OCI-LY1 (cell line): Measurements from ENCODE around the gene RNGTT.
"Not testable (repeated sequence)": the region's sequence is repeated elsewhere in the genome, so short reads cannot be mapped to it uniquely, and the experiment has no call there.

Source experiments
- H2AFZ ChIP-seq: fragments of 200-600 bp; sonication (generic), shearing (Covaris generic); 2 replicates; pipeline ENCODE4 v1.6.0; 2014; ENCODE audit warnings: antibody characterized with exemption, mild to moderate bottlenecking, low read length
- H3F3A ChIP-seq: fragments of 200-600 bp; sonication (generic), shearing (Covaris generic); 2 replicates; pipeline ENCODE4 v1.6.0; 2014; ENCODE audit warnings: mild to moderate bottlenecking, antibody characterized with exemption, low read length, moderate library complexity; ENCODE audit not compliant: insufficient read depth
- H3K27ac ChIP-seq: fragments of 200-600 bp; sonication (generic); 2 replicates; pipeline ENCODE4 v1.5.1; 2014; ENCODE audit warnings: low read length, mixed run types, mild to moderate bottlenecking, low read depth; ENCODE audit not compliant: poor library complexity, severe bottlenecking
- H3K27me3 ChIP-seq: fragments of 200-600 bp; sonication (generic); 2 replicates; pipeline ENCODE4 v1.6.0; 2014; ENCODE audit warnings: antibody characterized with exemption, mild to moderate bottlenecking, low read length, moderate library complexity; ENCODE audit not compliant: insufficient read depth
- H3K36me3 ChIP-seq: fragments of 200-600 bp; sonication (generic); 2 replicates; pipeline ENCODE4 v1.6.1; 2014; ENCODE audit warnings: mild to moderate bottlenecking, antibody characterized with exemption, low read length, moderate library complexity, mixed read lengths; ENCODE audit not compliant: insufficient read depth
- H3K4me1 ChIP-seq: fragments of 200-600 bp; sonication (generic); 2 replicates; pipeline ENCODE4 v1.5.1; 2014; ENCODE audit warnings: mild to moderate bottlenecking, low read length, moderate library complexity; ENCODE audit not compliant: insufficient read depth, severe bottlenecking
- H3K4me2 ChIP-seq: fragments of 200-600 bp; sonication (generic), shearing (Covaris generic); 2 replicates; pipeline ENCODE4 v1.6.1; 2014; ENCODE audit warnings: low read length
- H3K4me3 ChIP-seq: fragments of 200-600 bp; sonication (generic); 2 replicates; pipeline ENCODE4 v1.5.1; 2014; ENCODE audit warnings: low read length, low read depth, mild to moderate bottlenecking, mixed read lengths; ENCODE audit not compliant: poor library complexity, severe bottlenecking
- H3K79me2 ChIP-seq: fragments of 200-600 bp; shearing (Covaris generic); 2 replicates; pipeline ENCODE4 v1.6.1; 2016; ENCODE audit warnings: mixed run types, low read length, mixed read lengths; ENCODE audit not compliant: insufficient read depth
- H3K9ac ChIP-seq: fragments of 200-600 bp; sonication (generic), shearing (Covaris generic); 2 replicates; pipeline ENCODE4 v1.6.1; 2014; ENCODE audit warnings: mild to moderate bottlenecking, low read length, mixed read lengths
- H3K9me2 ChIP-seq: fragments of 200-600 bp; sonication (generic), shearing (Covaris generic); 2 replicates; pipeline ENCODE4 v1.6.1; 2014; ENCODE audit warnings: low read depth, mild to moderate bottlenecking, low read length, mixed read lengths
- H3K9me3 ChIP-seq: fragments of 200-600 bp; shearing (Covaris generic); 2 replicates; pipeline ENCODE4 v1.6.1; 2014; ENCODE audit warnings: low read length, mixed read lengths
- H4K20me1 ChIP-seq: fragments of 200-600 bp; sonication (generic), shearing (Covaris generic); 2 replicates; pipeline ENCODE4 v1.6.0; 2016; ENCODE audit warnings: mild to moderate bottlenecking, low read length; ENCODE audit not compliant: insufficient read depth
- EZH2 ChIP-seq: fragments of 200-600 bp; sonication (generic), shearing (Covaris generic); IDR thresholded peaks from 2 replicates; pipeline ENCODE4 v1.8.0; 2017; ENCODE audit warnings: borderline replicate concordance, mixed run types, mild to moderate bottlenecking, antibody characterized with exemption, low read length, moderate library complexity, mixed read lengths
- TF ChIP-seq, protein P1 (sequence below): fragments of 200-600 bp; sonication (generic), shearing (Covaris generic); IDR thresholded peaks from 2 replicates; pipeline ENCODE4 v1.5.1; 2017; ENCODE audit warnings: mild to moderate bottlenecking, antibody characterized with exemption, low read length, moderate library complexity, mixed read lengths

RNGTT gene

DNA sequence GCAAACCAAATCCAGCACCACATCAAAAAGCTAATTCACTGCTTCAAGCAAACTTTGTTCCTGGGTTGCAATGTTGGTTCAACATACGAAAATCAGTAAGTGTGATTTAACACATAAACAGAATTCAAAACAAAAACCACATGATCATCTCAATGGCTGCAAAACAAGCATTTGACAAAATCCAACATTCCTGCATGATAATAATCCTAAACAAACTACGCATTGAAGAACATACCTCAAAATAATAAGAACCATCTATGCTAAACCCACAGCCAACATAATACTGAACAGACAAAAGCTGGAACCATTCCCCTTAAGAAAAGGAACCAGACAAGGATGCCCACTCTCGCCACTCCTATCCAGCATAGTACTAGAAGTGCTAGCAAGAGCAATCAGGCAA is 49.9 kb downstream of the RNGTT start:
- Histone ChIP-seq H3F3A (no peaks in the 10 kb centered on the region), H3K79me2 (peaks cover 13% of the 10 kb centered on the region), H3K9me2 (no peaks in the 10 kb centered on the region), H3K27me3 (no peaks in the 10 kb centered on the region), H3K27ac (no peak overlapping the region), H3K9me3 (no peaks in the 10 kb centered on the region), H3K9ac (no peak overlapping the region), H3K36me3 (peaks cover 16% of the 10 kb centered on the region), H3K4me1 (no peaks in the 10 kb centered on the region), H2AFZ (no peak overlapping the region), H4K20me1 (no peaks in the 10 kb centered on the region), H3K4me3 (no peak overlapping the region), H3K4me2 (no peak overlapping the region)
- TF ChIP-seq EZH2: no peak
- TF ChIP-seq, protein P1, sequence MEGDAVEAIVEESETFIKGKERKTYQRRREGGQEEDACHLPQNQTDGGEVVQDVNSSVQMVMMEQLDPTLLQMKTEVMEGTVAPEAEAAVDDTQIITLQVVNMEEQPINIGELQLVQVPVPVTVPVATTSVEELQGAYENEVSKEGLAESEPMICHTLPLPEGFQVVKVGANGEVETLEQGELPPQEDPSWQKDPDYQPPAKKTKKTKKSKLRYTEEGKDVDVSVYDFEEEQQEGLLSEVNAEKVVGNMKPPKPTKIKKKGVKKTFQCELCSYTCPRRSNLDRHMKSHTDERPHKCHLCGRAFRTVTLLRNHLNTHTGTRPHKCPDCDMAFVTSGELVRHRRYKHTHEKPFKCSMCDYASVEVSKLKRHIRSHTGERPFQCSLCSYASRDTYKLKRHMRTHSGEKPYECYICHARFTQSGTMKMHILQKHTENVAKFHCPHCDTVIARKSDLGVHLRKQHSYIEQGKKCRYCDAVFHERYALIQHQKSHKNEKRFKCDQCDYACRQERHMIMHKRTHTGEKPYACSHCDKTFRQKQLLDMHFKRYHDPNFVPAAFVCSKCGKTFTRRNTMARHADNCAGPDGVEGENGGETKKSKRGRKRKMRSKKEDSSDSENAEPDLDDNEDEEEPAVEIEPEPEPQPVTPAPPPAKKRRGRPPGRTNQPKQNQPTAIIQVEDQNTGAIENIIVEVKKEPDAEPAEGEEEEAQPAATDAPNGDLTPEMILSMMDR: no peak

DNA sequence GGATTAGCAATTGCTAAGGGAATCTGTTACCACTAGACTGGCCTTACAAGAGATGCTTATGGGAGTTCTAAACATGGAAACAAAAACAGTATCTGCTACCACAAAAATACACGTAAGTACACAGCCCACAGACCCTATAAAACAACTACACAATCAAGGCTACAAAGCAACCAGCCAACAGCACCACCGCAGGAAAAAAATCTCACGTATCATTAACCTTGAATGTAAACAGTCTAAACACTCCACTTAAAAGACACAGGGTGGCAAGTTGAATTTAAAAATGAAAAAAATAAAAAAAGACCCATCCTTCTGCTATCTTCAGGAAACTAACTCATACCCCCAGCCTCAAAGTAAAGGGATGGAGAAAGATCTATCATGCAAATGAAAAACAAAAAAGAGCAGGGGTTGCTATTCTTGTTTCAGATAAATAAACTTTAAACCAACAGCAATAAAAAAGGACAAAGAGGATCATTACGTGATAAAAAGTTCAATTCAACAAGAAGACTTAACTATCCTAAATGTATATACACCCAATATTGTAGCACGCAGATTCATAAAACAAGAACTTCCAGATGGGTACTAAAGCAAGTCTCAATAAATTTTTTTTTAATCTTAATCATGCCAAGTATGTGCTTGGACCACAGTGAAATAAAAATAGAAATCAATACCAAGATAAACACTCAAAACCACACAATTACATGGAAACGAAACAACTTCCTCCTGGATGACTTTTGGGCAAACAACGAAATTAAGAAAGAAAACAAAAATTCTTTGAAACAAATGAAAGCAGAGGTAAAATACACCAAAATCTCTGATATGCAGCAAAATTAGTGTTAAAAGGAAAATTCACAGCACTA is 52.3 kb downstream of the RNGTT start:
- TF ChIP-seq, protein P1: no peak
- no peak for TF ChIP-seq EZH2
- Histone ChIP-seq H4K20me1 (no peaks in the 10 kb centered on the region), H2AFZ (no peak overlapping the region), H3K9me2 (no peaks in the 10 kb centered on the region), H3K27me3 (no peaks in the 10 kb centered on the region), H3F3A (no peaks in the 10 kb centered on the region), H3K27ac (no peak overlapping the region), H3K9ac (no peak overlapping the region), H3K4me3 (no peak overlapping the region), H3K36me3 (peaks cover 12% of the 10 kb centered on the region), H3K79me2 (peaks cover 13% of the 10 kb centered on the region), H3K9me3 (no peaks in the 10 kb centered on the region), H3K4me2 (no peak overlapping the region), H3K4me1 (no peaks in the 10 kb centered on the region)

DNA sequence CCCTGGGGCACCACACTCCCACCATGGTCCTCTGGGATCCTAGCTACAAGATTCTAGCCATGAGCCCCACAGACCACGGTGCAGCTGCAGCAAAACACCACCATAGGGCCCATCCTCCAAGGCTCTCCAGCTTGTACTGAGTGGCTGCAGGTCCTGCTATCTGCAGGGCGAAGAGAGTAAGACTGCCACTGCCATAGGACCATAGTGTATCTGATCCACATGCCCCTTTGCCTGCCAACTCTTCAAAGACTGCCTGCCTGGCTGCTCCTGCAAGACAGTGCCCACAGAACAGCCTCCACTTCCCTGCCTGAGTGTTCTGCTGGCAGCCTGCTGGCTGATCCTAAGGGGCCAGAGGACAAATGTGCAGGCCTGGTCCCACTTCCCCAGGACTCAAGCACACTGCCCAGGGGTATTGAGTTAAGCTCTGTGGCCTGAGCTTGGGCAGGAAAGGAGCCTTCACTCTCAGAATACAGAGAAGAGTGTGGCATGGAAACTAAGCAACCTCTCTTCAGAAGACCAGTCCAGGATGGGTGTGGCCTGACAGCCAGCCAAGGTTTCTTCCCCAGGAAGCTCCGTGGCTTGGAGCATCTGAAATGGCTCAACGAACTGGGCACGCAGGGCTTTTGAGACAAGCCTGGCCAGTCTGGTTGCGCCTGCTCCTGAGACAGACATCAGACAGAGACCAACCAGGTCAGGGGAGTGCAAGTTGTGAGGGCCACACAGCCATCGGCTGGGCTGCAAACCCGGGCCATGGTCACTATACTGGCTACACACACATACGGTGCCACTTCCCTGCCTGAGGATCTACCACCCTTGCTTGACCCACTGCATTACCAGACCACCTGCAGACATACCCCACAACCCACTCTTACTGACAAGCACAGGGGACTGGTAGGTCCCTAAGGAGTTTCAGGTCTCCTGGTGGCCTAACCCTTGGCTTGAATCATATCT is 54.5 kb downstream of the RNGTT start:
- Histone ChIP-seq H2AFZ (no peak overlapping the region), H3K9me3 (no peaks in the 10 kb centered on the region), H3K27ac (no peak overlapping the region), H3K4me1 (no peaks in the 10 kb centered on the region), H3K27me3 (no peaks in the 10 kb centered on the region), H3K4me2 (no peak overlapping the region), H3K9ac (no peak overlapping the region), H4K20me1 (no peaks in the 10 kb centered on the region), H3K79me2 (peaks cover 13% of the 10 kb centered on the region), H3K4me3 (no peak overlapping the region), H3F3A (no peaks in the 10 kb centered on the region), H3K9me2 (no peaks in the 10 kb centered on the region), H3K36me3 (peaks cover 20% of the 10 kb centered on the region)
- TF ChIP-seq EZH2: no peak
- TF ChIP-seq, protein P1: no peak

DNA sequence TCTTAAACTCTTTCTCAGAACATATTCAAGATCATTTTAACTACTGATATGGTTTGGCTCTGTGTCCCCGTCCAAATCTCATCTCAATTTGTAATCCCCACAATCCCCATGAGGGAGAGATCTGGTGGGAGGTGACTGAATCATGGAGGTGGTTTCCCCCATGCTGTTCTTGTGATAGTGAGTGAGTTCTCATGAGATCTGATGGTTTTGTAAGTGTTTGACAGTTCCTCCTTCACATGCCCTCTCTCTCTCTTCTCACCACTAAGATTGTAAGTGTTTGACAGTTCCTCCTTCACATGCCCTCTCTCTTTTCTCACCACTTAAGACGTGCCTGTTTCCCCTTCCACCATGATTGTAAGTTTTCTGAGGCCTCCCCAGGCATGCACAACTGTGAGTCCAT is 56.3 kb downstream of the RNGTT start:
- H3K4me2 ChIP-seq, H3K9me3 ChIP-seq, H3K27me3 ChIP-seq, H4K20me1 ChIP-seq, H3K9ac ChIP-seq, H3K79me2 ChIP-seq, H3K27ac ChIP-seq, H3F3A ChIP-seq, H2AFZ ChIP-seq, H3K9me2 ChIP-seq, H3K4me3 ChIP-seq, H3K4me1 ChIP-seq: not testable (repeated sequence)
- H3K36me3 ChIP-seq: peaks cover 35% of the 10 kb centered on the region
